Endothelial cell of hepatic sinusoid (primary cell): ENCODE results near the gene GAMT.
"Not testable (repeated sequence)": the region's sequence is repeated elsewhere in the genome, so short reads cannot be mapped to it uniquely, and the experiment has no call there.

Source experiments
- in situ Hi-C: cut with HindIII; loops from 2 replicates; pipeline ENCODE4 v1.10.0; 2017; ENCODE audit warnings: low sequenced_read_pairs

Gene GAMT

GRCh38 chr19:1434040-1434366, 32.7 kb upstream of the GAMT start:
- in situ Hi-C loops = no loop called here

DNA sequence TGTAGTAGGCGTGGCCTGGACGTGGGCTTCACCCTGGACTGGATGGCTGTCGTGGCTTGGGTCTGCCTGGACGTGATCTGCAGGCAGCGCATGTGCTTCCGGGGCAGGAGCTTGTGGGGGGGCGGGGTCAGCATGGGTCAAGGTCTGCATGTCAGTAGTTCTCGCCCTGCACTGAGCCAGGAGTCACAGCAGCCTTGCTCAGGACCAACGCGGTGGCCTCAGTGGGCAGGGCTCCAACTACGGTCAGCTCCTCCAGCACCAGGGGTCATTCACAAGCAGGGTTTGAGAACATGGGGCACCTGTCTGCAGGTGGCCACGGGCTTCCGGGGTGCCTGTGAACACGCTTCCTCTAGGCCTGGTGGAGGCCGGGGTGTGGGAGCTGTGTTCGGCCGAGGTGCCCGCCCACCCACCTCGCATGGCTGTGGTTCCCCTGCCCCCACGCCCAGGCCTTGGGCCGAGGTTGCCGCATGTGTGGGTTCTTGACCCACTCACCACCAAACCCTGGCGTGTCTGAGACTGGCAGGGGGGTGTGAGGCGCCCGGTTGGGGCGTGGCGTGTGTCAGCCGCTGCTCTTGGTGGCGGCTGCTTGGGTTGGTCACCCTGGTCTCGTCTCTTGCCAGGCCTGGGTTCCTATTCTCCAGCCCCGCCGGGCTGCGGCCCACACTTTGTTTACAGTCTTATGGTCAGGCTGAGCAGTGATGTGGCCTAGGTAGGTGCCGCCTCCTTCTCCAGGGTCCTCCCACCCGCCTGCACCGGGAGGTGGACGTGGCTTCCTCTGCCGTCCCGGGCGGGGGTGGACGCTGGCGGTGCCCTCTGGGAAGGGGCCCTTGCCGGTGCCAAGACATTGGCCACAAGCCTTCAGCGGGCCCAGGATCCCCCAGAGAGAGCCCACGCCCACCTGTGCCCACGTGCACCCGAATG, 32.0 kb upstream of the GAMT start:
- in situ Hi-C loops = no loop called here

DNA sequence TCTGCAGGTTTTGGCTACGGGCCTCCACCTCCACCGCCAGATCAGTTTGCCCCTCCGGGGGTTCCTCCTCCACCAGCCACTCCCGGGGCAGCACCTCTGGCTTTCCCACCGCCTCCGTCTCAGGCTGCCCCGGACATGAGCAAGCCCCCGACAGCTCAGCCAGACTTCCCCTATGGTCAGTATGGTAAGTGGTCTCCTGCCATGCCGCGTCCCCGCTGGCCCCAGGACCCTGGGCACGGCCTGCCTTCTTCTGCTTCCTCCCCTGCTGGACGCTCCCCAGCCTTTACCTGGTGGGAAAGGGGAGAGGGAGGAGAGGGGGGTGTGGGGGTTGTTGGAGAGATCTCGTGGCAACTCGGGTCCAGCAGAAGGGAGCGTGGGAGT, 31.2 kb upstream of the GAMT start:
- in situ Hi-C loops = no loop called here

- in situ Hi-C loops = no loop called here
Observed at GRCh38 chr19:1431759-1432506, 30.6 kb upstream of the GAMT start.

DNA sequence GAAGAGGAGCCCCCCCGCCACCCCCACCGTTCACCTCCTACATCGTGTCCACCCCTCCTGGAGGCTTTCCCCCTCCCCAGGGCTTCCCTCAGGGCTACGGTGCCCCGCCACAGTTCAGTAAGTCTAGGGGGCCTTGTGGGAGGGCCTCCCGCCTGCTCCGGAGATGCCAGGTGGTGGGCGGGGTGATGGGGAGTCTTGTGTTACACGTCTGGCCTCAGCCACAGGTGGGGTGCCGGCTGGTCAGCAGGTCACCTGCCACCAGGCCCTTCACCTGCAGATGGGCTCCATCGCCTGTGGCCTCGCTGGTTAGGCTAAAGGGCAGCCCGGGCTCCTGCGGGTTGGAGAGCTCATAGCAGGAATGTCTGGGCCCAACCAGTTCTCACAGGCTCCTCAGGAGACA, 28.9 kb upstream of the GAMT start:
- in situ Hi-C loops = no loop called here

DNA sequence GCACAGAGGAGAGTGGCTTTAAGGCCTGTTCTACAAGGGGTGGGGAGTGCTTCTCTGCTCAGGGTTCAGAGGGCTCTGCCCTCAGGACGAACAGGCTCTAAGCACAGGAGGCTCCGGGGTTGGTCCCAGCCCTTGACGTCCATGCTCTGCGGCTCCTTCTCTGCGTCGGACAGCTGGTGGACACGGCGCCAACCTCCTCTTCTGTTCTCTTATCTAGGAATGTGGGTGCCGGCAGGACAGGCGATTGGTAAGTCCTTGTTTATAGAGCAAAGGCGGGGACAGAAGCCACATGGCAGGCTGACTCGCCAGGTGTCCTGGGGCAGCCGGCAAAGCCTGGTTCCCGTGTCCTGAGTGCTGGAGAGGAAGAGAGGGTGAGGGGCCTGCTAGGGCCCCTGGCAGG, 28.4 kb upstream of the GAMT start:
- in situ Hi-C loops = no loop called here

DNA sequence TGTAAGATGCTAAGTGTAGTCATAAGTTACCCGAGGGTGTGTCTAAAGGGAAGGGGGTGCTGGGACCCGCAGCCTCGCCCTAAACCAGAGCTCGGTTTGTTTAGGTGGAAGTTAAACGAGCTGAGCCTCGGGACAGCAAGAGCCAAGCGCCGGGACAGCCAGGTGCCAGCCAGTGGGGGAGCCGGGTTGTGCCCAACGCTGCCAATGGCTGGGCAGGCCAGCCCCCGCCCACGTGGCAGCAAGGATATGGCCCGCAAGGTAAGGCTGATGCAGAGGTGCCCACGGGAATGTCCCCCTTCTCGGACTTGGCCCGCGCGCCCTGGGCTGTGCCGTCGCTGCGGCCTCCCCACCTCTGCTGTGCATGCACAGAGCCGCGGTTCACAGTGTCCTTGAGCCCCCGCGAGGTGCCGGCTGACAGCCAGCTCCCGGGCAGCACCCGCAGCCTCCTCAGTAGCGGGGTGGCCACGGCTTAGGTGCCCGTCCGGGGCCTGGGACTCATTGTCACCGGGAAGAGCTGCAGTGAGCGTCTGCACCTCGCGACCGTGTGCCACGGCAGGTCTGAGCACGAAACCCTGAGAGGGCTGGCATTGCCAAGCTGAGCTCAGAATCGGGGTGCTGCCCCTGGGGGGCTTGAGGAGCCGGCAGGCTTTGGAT, 27.5 kb upstream of the GAMT start:
- in situ Hi-C loops = no loop called here

- in situ Hi-C loops = no loop called here
Observed at GRCh38 chr19:1427221-1427920, 26.0 kb upstream of the GAMT start.

DNA sequence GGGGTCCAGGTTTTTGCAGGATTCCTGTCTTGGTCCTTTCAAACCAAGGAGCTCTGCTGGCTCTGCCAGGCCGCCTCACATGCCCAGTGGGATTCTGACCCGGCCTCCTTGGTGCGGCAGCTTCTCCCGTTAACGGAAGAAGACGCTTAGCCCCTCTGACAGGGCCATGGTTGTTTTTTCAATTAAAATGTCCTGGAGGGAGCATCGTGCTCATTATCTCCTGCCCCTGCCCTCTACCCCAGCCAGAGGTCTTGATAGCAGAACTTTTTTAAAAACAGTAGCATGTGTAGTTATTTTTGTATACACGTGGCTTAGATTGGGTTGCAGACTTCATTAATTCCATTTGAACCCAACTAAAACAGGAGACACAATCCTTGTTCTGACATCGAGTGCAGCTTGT, 25.4 kb upstream of the GAMT start:
- in situ Hi-C loops = no loop called here

- in situ Hi-C loops = no loop called here
Observed at GRCh38 chr19:1425902-1426301, 24.6 kb upstream of the GAMT start.

DNA sequence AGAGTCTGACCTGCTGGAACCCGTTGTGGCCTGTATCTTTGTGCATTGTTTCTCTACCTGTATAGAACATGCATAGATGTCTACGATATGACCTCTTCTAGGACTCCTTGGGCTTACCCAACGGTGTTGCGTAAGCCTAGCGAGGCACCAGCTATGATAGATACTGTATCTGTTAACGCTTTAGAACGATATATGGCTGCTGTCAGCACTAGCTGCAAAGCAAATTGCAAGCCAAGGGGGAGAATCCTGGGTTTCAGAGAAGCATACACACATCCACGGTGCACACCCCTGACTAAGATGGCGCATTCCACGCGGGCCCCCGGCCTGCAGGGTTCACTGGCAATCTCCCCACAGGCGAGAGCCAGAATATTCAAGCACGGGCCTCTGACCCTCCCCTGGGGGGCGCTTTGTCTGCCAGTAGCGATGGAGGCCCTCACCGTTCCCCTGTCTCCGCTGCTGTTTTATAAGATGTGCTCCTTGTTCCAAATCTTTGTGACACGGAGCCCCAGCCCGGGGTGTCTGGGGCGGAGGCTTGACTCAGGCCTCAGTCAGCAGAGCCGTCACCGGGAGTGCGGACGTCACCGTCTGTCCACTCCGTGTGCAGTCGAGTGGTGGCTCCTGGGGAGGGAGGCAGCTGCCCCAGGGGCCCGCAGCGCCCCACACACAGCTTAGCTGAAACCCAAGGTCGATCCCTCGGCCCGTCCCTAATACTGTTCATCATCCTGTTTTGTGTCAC, 23.9 kb upstream of the GAMT start:
- in situ Hi-C loops = no loop called here

DNA sequence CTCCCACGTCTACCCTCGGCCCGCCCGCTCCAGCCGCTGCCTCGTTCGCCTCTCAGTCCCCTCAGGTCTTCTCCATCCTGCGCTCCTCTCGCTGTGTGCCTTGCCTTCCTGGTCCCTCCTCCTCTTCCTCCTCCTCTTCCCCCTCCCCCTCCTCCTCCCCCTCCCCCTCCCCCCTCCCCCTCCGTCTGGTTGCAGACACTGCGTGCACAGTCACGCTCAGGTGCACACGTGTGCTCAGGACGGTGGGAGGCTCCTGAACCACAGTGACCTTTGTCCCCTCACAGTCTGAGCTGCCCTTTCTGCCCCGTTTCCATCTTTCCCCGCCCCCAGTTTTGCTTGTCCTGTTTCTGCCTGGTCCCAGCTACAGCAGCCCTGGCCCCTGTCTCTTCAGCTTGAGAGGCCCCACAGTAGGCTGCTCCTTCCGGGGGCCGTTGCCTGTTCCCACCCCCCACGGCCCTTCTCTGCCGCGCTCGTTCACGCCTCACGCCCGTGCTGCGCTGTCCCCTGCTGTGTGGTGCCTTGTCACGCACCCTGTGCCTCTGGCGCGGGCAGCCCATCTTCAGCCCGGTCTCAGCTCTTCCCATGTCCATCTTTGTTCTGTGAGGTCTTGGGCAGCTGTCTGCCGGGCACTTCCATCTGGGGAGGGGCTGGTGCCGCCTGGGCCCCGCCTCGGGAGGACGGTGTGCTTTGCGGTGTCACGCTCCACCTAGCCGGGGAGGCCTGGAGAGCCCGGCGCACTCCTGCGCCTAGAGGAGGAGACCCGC, 23.0 kb upstream of the GAMT start:
- in situ Hi-C loops = no loop called here

- in situ Hi-C loops = no loop called here
Observed at GRCh38 chr19:1423436-1424191, 22.3 kb upstream of the GAMT start.

- in situ Hi-C loops = no loop called here
Observed at GRCh38 chr19:1422943-1423342, 21.6 kb upstream of the GAMT start.

DNA sequence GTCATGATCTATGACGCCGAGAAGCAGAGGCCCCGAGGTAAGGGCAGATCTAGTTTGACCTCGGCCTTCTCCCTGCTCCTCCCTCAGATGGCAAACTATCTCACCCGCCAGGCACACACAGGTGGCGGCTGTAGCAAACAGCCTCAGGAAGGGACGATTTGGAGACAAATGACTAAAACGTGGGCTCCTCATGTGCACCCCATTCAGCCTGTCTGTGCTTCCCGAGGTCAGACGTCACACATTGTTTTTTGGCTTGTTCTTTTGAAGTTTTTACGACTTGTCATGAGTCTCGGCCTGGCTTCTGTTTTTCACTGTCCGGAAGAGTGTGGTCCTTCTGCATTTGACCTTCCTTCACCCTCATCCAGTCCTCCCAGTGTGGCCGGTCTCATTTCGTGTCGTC, 21.0 kb upstream of the GAMT start:
- in situ Hi-C loops = no loop called here

- in situ Hi-C loops = no loop called here
Observed at GRCh38 chr19:1421958-1422305, 20.6 kb upstream of the GAMT start.

DNA sequence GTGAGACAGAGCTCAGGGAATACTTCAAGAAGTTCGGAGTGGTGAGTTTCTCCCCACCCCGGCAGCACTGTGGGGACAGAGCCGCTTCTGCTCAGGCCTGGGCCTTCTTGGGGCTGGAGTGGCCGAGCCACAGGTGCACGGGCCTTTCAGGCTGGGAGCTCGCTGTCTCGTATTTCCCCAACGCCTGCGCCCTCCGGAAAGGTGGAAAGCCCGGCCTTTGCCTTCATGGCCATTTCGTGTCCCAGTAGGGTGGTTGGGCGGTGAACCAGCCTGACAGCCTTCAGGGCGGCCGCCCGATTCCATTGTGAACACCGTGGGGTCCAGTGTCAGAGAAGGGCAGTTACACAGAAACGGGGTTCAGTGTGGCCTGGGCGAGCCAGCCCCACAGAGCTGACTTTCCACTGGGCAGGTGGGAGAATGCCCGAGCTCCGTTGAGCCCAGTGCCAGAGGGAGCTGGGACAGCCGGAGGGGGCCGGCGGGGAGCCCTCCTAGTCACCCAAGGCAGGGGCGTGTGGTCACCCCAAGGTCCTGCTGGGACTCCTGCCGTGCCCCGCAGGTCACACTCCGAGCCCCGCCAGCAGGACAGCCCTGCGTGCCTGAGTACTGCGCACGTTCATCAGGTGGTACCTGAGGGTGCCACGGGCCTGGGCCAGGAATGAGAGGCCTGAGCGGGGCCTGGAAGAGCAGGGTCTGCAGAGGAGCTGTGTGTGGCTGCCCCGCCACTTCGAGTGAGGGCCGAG, 20.0 kb upstream of the GAMT start:
- in situ Hi-C loops = no loop called here

- in situ Hi-C loops = no loop called here
Observed at GRCh38 chr19:1420590-1420989, 19.2 kb upstream of the GAMT start.

GRCh38 chr19:1420085-1420484, 18.7 kb upstream of the GAMT start:
- in situ Hi-C loops = not testable (repeated sequence)
